HG03565 (cell line): ENCODE results near the gene GNPTG.

Experiments
- ATAC-seq: cut with Tn5 transposase; IDR thresholded peaks from one replicate; pipeline ENCODE4 v1.9.1; 2021; ENCODE audit warnings: mild to moderate bottlenecking, moderate library complexity; ENCODE audit not compliant: unreplicated experiment

GNPTG gene

GRCh38 chr16:1351582-1352362 is at the start of gene GNPTG, which contains the start of gene TSR3:
GNPTG (plus strand) TSS chr16:1351931; CDS start chr16:1351966, 35 bp downstream.
TSR3 (minus strand) TSS chr16:1351878; CDS start chr16:1351804, 74 bp downstream.
- ATAC-seq: peak; percentile 64

GRCh38 chr16:1305823-1306222 is 45.9 kb upstream of the GNPTG start:
- ATAC-seq: no peak

GRCh38 chr16:1306334-1306733 is 45.4 kb upstream of the GNPTG start:
- no peak for ATAC-seq

GRCh38 chr16:1308036-1308976 is 43.4 kb upstream of the GNPTG start:
- ATAC-seq: peak; percentile 15

GRCh38 chr16:1308977-1309885 is 42.5 kb upstream of the GNPTG start, which contains the start of gene UBE2I:
UBE2I (plus strand) TSS chr16:1309636; CDS start chr16:1314031, 4,395 bp downstream.
- ATAC-seq: peak; percentile 44

GRCh38 chr16:1309888-1310831 is 41.6 kb upstream of the GNPTG start:
- peak; percentile 19 for ATAC-seq

GRCh38 chr16:1310832-1311200 is 40.9 kb upstream of the GNPTG start:
- no peak for ATAC-seq

- no peak for ATAC-seq
Measured at GRCh38 chr16:1311212-1311737, 40.5 kb upstream of the GNPTG start.

- ATAC-seq: no peak
Measured at GRCh38 chr16:1311738-1312466, 39.8 kb upstream of the GNPTG start.

GRCh38 chr16:1312467-1312816 is 39.3 kb upstream of the GNPTG start:
- no peak for ATAC-seq

GRCh38 chr16:1312903-1313302 is 38.8 kb upstream of the GNPTG start:
- ATAC-seq: no peak

GRCh38 chr16:1313721-1314369 is 37.9 kb upstream of the GNPTG start:
- no peak for ATAC-seq

GRCh38 chr16:1314399-1315068 is 37.2 kb upstream of the GNPTG start:
- no peak for ATAC-seq

- no peak for ATAC-seq
Measured at GRCh38 chr16:1315081-1316032, 36.4 kb upstream of the GNPTG start.

GRCh38 chr16:1316033-1316405 is 35.7 kb upstream of the GNPTG start:
- no peak for ATAC-seq

- ATAC-seq: no peak
Measured at GRCh38 chr16:1317479-1318267, 34.1 kb upstream of the GNPTG start.
